Islet of Langerhans (tissue), 1 donor: Measurements from ENCODE around the gene C6orf132.

ENCODE experiments used
- FAIRE-seq: peaks from one replicate; lab custom pipeline; 2011; peaks lifted over from hg19 to GRCh38; lab: Jason Lieb, UNC

Gene C6orf132

GRCh38 chr6:42131531-42131930 is 10.9 kb downstream of the C6orf132 start:
- no peak for FAIRE-seq

GRCh38 chr6:42129360-42129676 is 13.1 kb downstream of the C6orf132 start:
- no peak for FAIRE-seq

GRCh38 chr6:42128460-42129359 is 13.7 kb downstream of the C6orf132 start:
- FAIRE-seq, result no peak

DNA sequence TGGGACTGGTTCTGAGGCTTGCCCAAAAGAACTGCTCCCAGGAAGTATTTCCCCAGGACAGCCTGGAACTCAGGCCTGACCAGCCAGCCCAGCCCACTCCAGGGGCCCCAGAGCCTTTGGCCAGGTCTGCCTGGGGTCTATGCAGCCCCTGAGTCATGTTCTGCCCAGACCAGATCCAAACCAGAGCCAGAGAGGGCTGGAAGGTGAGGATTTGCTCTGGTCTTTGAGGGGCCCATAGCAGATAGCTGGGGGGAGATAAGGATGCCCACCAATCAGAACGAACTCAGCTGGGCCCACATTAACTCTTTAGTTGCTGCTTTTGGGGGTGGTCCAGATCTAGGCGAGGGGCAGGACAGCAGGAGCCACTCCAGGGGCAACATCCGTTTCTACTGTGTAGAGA is 16.8 kb downstream of the C6orf132 start:
- no peak for FAIRE-seq

GRCh38 chr6:42125231-42125630 is 17.2 kb downstream of the C6orf132 start:
- FAIRE-seq, result no peak

GRCh38 chr6:42124223-42124836 is 18.1 kb downstream of the C6orf132 start:
- FAIRE-seq, result no peak

DNA sequence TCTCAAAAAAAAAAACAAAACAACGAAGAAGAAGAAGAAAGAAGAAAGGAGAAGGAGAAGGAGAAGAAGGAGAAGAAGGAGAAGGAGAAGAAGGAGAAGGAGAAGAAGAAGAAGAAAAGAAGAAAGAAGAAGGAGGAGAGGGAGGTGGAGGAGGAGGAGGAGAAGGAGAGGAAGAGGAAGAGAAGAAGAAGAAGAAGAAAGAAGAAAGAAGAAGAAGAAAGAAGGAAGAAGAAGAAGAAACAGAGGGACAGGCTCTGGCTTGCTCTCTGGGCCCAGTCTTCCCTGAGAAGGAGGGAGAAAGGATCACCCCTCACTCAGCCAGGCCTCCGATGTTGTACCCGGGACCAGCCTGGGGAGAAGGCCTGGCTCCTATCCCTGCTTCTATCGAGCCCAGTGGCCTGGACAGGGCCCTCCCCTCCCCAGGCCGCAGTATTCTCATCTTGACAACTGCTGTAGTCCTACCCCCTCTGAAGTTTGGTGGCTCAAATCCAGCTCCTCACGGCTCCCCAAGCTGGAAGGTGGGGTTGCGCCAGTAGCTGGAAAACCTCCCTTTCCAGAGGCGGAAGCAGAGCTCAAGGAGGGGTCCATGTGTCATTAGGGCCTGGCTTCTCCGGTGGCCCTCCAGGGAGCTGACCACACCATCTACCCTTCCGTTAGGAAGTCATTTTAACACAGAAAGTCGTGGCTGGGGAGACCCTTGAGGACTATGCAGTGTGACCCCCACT is 18.9 kb downstream of the C6orf132 start:
- no peak for FAIRE-seq

GRCh38 chr6:42120895-42121865 is 21.2 kb downstream of the C6orf132 start:
- FAIRE-seq, result no peak

DNA sequence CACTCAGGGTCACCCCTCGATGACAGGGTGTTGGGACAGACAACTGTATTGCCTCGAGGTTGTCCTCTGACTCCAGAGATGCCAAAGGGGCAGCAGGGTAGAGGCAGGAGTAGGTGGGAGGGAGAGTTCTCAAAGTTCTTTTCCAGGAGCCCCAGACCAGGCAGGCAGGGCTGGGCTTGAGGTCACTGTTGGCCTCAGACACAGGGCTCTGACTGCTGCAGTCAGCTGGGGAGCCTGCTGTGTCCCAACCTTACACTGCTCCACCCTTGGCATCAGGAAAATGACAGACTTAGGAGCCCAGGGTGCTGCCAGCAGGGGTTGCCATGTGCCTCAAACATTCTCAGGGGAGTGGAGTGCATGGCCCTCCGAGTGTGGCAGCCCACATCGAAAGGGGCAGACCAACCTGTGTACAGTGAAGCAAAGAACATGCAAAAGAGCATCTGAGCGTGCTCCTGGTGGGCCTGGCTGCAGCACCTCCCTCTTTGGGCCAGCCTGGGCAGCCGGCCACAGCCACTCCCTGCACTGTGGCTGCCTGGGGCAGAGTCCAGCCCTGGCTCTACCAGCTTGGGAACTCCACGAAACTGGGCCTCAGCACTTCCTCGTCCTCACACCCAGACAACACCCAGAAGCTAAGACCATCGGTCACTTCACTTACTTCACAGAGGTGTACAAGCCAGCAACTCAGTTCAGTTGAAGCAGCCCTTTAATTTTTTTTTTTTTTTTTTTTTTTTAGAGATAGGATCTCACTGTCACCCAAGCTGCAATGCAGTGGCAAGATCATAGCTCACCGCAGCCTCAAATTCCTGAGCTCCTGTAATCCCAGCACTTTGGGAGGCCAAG is 24.0 kb downstream of the C6orf132 start:
- FAIRE-seq, result no peak

- no peak for FAIRE-seq
These were observed 24.6 kb downstream of the C6orf132 start for GRCh38 chr6:42117843-42118161.

GRCh38 chr6:42113936-42114636 is 28.3 kb downstream of the C6orf132 start:
- FAIRE-seq, result no peak

DNA sequence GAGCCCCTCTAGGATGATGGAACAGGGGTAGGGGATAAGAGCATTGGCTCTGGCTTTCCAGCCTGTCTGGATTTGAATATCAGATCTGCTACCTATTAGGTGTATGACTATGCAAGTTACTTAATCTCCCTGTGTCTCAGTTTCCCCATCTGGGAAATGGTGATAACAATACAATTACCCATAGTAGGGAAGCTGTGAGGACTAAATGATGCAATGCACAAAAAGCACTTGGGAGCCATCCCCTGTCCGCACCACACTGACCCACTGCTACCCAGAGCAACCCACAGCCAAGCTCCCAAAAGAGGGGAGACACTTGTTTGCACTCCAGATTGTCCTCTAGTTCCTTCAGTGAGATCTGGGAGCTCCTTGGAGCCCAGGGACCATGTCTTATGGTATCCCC is 30.1 kb downstream of the C6orf132 start:
- FAIRE-seq, result no peak

DNA sequence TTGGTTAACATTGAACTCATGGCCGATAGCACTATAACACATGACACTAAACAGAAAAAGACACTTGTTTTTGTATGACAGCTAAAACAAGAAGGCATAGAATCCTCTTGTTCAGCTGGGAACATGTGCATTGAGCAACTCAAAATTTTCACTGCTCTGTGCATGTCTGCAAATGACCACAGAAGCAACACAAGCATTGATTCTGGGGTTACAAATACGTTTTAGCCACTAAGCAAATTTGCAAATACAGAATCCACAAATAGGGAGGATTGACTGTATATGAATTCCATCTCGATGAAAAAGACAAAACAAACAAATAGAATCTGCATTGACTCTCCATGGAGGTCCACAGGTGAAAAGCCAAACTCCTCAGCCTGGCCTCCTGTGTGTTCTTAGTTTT is 31.7 kb downstream of the C6orf132 start:
- FAIRE-seq, result no peak

DNA sequence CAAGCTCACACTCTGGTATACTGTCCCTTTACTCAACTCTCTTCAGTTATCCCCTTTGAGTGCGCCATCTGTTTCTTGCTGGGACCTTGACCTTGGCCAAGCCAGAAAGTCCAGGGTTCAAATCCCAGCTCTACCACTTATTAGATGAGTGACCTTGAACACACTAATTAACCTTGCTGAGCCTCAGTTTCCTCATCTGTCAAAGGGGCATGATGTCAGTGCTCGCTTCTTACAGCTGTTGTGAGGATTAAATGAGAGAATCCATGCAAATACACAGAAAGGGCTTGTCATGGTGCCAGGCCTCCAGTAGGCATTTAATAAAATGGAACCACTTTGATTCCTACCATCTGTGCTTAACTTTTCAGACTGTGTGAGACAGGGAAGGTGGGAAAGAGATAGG is 34.3 kb downstream of the C6orf132 start:
- FAIRE-seq, result no peak

DNA sequence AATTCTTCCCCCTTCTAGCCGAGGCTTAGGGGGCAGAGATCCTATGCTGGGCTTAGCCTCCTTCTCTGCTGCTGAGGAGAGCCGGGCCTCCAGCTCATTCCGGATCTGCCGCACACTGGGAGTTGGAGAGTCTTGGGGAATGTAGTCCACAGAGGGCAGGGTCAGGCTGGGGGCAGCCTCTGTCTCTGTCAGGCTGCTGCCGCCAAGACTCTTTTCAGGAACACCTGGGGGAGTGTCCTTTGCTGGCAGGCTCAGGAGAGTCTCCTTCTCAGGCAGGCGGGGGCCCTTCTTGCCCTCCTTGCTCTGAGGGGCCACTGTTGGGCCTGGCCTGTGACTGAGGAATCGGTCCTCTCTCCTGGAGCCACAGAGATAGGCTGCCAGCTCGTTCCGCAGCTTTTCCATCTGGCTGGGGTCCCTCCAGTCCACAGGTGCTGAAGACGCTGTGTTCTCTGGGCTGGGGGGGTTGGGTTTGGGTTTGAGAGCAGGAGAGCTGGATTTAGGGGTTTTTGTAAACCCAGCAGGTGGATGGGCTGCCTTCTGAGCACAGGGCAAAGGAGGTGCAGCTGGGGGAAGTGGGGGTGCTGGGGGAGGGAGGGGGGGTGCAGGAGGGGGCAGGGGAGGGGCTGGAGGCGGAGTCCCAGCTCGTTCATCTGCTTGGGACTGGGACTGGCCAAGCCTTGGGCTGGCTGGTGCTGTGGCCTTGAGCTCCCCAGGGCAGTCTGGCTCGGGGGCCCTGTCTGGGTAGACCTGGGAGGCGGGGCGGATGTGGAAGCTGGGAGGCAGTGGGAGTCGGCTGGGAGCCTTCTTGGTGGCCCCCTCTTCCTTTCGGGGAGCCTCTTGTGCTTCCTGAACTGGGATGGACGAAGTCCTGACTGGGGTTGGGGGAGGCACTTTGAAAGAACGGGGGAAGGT is 36.1 kb downstream of the C6orf132 start:
- no peak for FAIRE-seq

- no peak for FAIRE-seq
These were observed 36.7 kb downstream of the C6orf132 start for GRCh38 chr6:42105709-42106108.

DNA sequence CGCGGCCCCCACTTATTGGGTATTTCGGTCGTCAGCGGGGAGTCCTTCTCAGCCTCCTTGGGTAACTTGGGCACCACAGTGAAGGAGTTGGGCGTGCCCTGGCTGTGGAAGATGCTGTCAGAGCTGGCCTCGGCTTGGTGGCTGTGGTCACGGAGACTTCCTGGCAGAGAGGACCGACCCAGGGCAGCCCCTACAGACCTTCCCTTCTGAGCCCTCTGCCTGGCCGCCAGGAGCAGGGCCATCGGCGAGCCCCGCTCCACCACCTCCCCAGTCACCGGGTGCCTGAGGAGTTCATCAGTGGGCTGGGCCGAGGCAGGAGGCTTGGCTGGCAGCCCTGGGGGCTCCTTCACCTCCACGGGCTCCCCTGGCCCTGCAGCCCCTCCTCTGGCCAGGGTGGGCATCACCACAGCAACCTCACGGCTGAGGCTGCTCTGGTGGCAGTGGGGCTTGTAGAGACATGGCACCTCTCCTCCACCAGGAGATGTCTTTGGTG is 37.2 kb downstream of the C6orf132 start:
- FAIRE-seq, result no peak

- no peak for FAIRE-seq
These were observed 37.7 kb downstream of the C6orf132 start for GRCh38 chr6:42104804-42105125.

DNA sequence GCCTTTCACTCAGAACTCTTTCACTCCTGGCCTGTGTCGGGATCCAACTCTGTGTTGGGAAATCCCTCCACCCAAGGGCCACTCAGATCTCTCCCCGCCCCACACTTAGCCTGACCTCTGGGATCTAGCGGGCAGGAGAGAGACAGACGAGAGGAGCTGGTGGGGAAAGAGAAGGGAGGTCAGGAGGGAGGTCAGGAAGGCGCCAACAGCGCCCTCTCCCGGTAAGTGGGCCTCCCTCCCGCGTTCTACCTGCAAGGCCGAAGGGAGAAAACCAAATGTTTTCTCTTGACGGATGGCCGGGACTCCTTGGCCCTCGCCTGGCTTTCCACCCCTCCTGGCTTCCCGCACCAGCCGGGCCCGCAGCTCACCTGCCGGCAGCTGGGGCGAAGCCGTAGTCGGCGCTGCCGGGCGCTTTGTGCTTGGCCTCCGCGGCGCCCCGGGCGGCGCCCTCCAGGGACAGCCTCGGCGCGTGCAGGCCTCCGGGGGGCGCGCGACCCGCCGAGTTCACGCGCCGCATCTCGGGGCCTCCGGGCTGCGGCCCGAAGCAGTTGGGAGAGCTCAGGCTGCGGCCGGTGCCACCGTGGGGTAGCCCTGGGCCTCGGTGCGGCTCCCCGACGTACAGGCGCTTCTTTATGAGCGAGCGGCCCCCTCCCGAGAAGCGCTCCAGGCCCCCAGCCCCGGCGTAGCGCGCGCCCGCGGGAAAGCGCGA is 38.2 kb downstream of the C6orf132 start:
- FAIRE-seq, result no peak
